ENCODE data around the gene PRKCB. TPM values are rescaled to one million over a fixed set of nuclear protein-coding genes. Genes with fewer than 3 reads are reported as not detected.

Gene PRKCB
- polyA plus RNA-seq, 1 experiment, result not detected

DNA sequence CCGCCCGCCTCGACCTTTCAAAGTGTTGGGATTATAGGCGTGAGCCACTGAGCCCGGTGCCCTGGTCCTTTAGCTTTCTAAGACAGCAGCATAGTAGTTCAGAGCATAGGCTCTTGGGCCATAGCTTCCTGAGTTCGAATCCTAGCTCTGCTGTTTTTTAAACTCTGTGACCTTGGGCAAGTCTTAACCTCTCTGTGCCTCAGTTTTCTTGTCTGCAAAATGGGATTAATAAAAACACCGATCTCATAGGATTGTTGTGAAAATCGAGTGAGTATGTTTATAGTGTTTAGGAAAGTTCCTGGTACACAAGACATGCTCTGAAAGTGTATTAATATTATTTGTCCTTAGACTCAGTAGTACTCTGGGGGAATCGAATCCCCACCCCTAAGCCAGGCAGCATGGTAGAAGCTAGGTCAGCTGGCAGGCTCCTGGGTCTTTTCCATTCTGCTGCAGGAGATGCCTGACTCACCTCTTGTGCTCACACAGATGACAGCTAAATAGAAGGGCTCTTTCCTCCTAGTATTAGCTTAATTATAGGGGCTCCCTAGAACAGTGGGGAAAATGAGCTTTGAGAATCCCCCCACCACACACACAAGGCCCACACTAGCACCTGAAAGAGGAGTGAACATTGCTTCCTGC is 44.1 kb downstream of the PRKCB start:
- CTCF ChIA-PET, result interaction anchor here (1.3 to 4.2 kb wide), 3 partner anchors 126 to 625 kb away, joined by 3 to 34 read pairs (median 4); no protein-coding TSS in a partner anchor
- TF ChIP-seq, protein P1, sequence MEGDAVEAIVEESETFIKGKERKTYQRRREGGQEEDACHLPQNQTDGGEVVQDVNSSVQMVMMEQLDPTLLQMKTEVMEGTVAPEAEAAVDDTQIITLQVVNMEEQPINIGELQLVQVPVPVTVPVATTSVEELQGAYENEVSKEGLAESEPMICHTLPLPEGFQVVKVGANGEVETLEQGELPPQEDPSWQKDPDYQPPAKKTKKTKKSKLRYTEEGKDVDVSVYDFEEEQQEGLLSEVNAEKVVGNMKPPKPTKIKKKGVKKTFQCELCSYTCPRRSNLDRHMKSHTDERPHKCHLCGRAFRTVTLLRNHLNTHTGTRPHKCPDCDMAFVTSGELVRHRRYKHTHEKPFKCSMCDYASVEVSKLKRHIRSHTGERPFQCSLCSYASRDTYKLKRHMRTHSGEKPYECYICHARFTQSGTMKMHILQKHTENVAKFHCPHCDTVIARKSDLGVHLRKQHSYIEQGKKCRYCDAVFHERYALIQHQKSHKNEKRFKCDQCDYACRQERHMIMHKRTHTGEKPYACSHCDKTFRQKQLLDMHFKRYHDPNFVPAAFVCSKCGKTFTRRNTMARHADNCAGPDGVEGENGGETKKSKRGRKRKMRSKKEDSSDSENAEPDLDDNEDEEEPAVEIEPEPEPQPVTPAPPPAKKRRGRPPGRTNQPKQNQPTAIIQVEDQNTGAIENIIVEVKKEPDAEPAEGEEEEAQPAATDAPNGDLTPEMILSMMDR (IDR thresholded peaks at IDR 0.05; ENCODE audit: insufficient read depth, low read depth, low read length), result no peak

DNA sequence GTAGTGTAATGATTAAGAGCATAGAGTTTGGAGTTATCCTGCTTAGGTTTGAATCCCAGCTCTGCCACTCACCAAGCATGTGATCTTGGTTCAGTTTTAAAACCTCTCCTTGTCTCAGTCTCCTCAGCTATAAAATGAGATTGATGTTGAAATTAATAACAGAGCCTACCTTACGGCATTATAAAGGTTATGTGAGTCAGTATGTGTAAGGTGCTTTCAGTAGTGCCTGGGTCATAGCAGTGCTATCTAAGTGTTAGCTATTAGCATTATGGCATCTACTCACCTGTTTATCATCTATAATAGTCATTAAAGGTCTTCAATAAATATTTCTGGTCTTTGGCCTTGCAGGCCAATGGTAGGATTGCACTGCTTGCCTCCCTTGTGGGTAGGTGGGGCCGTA is 53.4 kb downstream of the PRKCB start:
- Histone ChIP-seq H3K4me3 (ENCODE audit: low read depth, low read length) (no peak overlapping the region), H3K36me3 (ENCODE audit: control insufficient read depth, insufficient read depth, low read length) (no peaks in the 10 kb centered on the region), H3K27me3 (ENCODE audit: control insufficient read depth, insufficient read depth, low read length) (no peaks in the 10 kb centered on the region)
- ChIA-PET POLR2A (no interaction called here), CTCF (no interaction called here)
- TF ChIP-seq, protein P1 (IDR thresholded peaks at IDR 0.05; ENCODE audit: insufficient read depth, low read depth, low read length), result no peak
- DNase-seq (ENCODE audit: low read depth), result no peak

More for the DNA sequence above, 44.1 kb downstream of the PRKCB start:
- no peaks in the 10 kb centered on the region for H3K36me3 ChIP-seq (ENCODE audit: control insufficient read depth, insufficient read depth, low read length)
- no peaks in the 10 kb centered on the region for H3K27me3 ChIP-seq (ENCODE audit: control insufficient read depth, insufficient read depth, low read length)
- DNase-seq (ENCODE audit: low read depth), result no peak
- no peak overlapping the region for H3K4me3 ChIP-seq (ENCODE audit: low read depth, low read length)
- POLR2A ChIA-PET, result no interaction called here

DNA sequence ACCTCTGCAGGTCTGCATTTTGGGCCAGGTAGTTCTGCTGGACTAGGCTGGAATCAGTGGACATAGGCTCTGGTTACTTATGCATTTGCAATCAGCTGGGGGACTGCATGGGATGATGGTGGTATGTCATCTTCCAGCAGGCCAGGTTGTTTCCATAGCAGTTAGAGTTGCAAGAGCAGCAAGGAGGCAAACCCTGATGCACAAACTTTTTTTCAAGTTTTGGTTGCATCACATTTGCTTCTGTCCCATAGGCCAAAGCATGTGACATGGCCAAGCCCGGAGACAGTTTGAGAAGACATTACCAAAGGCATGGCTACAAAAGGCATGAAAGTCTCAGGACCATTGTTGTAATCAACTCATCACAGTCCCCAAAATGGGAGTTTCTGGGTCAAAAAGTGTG is 58.2 kb downstream of the PRKCB start:
- ChIA-PET POLR2A (no interaction called here), CTCF (no interaction called here)
- DNase-seq (ENCODE audit: low read depth), result no peak
- no peak overlapping the region for H3K4me3 ChIP-seq (ENCODE audit: low read depth, low read length)
- TF ChIP-seq, protein P1 (IDR thresholded peaks at IDR 0.05; ENCODE audit: insufficient read depth, low read depth, low read length), result no peak
- no peaks in the 10 kb centered on the region for H3K36me3 ChIP-seq (ENCODE audit: control insufficient read depth, insufficient read depth, low read length)
- no peaks in the 10 kb centered on the region for H3K27me3 ChIP-seq (ENCODE audit: control insufficient read depth, insufficient read depth, low read length)

DNA sequence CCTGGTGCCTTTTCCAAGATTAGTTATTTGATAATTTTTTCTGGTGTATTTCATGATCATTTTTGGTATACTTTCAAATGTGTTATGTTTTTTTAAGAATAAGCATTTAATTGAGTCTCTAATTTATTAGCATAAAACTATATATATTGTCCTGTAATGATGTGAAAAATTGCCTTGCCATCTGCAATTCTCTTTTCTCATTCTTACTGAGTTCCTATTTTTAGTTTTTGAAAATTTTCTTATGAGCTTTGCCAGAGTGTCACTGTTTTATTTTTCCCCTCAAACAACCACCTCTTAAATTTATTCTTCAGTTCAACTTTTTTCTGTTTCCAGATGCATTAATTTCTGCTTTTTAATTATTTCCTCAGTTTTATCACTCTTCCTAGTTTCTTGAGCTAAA is 59.3 kb downstream of the PRKCB start:
- TF ChIP-seq, protein P1 (IDR thresholded peaks at IDR 0.05; ENCODE audit: insufficient read depth, low read depth, low read length), result no peak
- no peaks in the 10 kb centered on the region for H3K27me3 ChIP-seq (ENCODE audit: control insufficient read depth, insufficient read depth, low read length)
- H3K36me3 ChIP-seq (ENCODE audit: control insufficient read depth, insufficient read depth, low read length), result no peaks in the 10 kb centered on the region
- CTCF ChIA-PET, result no interaction called here
- no peak for DNase-seq (ENCODE audit: low read depth)
- no peak overlapping the region for H3K4me3 ChIP-seq (ENCODE audit: low read depth, low read length)
- POLR2A ChIA-PET, result no interaction called here

DNA sequence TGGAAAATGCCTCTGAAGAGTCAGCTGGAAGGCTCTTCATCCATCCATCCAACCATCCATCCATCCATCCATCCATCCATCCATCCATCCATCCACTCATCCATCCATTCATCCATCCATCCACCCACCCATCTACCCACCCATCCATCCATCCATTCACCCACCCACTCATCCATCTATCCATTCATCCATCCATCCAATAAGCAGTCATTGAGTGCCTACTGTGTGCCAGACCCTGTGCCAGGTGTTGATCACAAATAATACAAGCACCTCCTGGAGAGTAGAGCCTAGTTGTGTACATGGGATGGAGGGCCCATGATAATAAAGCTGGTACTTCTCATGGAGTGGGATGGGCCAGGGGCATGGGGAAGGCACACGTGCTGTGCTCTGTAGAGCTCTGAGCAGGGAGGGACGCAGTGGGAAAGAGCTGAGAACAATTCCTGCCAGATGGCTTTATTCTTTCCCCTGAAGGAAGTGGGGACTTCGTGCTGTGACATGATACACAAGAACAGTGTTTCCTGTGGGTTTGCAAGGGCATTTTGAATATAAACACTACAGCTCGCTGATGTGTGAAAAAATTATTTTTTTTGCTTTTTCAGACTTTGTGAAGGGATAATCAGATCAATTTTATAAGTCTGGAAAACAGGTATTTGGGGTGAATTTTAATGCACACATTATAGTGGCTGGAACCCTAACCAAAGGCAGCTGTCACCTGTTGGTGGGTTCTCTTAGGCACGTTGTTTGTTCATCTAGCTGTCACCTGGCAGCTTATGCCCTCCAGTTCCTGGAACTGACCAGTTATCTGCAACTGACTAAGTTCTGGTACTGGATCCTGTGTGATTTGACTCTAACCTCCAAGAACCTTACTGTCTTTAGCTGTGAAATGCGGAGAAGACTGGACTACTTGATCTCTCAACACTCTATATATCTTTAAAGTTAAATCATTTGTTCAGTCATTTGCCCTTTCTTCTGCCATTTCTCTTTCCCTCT is 61.3 kb downstream of the PRKCB start:
- ChIA-PET CTCF (interaction anchor here (0.8 kb wide), 1 partner anchor 12 kb away, joined by 3 read pairs; no protein-coding TSS in a partner anchor), POLR2A (no interaction called here)
- Histone ChIP-seq H3K36me3 (ENCODE audit: control insufficient read depth, insufficient read depth, low read length) (no peaks in the 10 kb centered on the region), H3K4me3 (ENCODE audit: low read depth, low read length) (no peak overlapping the region), H3K27me3 (ENCODE audit: control insufficient read depth, insufficient read depth, low read length) (no peaks in the 10 kb centered on the region)
- DNase-seq (ENCODE audit: low read depth), result no peak
- TF ChIP-seq, protein P1 (IDR thresholded peaks at IDR 0.05; ENCODE audit: insufficient read depth, low read depth, low read length), result no peak

All from BJ (cell line).